ENCODE measurements around the gene PLXNA3. TPM values are rescaled to one million over a fixed set of nuclear protein-coding genes. Genes with fewer than 3 reads are reported as not detected.

Gene PLXNA3
- total RNA-seq, 1 experiment from 2014 or later: 2.3 TPM

- no peak for DNase-seq
- Histone ChIP-seq H3K27me3 (ENCODE audit: control insufficient read depth, insufficient read depth, low read length) (no peaks in the 10 kb centered on the region), H3K4me3 (ENCODE audit: insufficient read depth, low read depth, low read length) (no peak overlapping the region), H3K36me3 (replicated peaks; ENCODE audit: control insufficient read depth, insufficient read depth, low read length) (peaks cover 5% of the 10 kb centered on the region)
Measured at GRCh38 chrX:154441564-154441963, 16.5 kb upstream of the PLXNA3 start.

GRCh38 chrX:154441984-154442707 is 15.9 kb upstream of the PLXNA3 start:
- peaks cover 5% of the 10 kb centered on the region for H3K36me3 ChIP-seq (replicated peaks; ENCODE audit: control insufficient read depth, insufficient read depth, low read length)
- no peaks in the 10 kb centered on the region for H3K27me3 ChIP-seq (ENCODE audit: control insufficient read depth, insufficient read depth, low read length)
- no peak for DNase-seq
- no peak overlapping the region for H3K4me3 ChIP-seq (ENCODE audit: insufficient read depth, low read depth, low read length)

- peaks cover 5% of the 10 kb centered on the region for H3K36me3 ChIP-seq (replicated peaks; ENCODE audit: control insufficient read depth, insufficient read depth, low read length)
- no peak for DNase-seq
Measured at GRCh38 chrX:154443479-154443910, 14.6 kb upstream of the PLXNA3 start.

GRCh38 chrX:154443992-154444754 is 13.9 kb upstream of the PLXNA3 start, which contains the start of gene FAM50A:
Gene FAM50A, plus strand, starts transcription at chrX:154444141. Its CDS starts 95 bp downstream, at chrX:154444236.
- Histone ChIP-seq H3K4me3 (ENCODE audit: insufficient read depth, low read depth, low read length) (peak within 1 kb of the TSS; percentile 53), H3K27me3 (ENCODE audit: control insufficient read depth, insufficient read depth, low read length) (no peaks in the 10 kb centered on the region), H3K36me3 (replicated peaks; ENCODE audit: control insufficient read depth, insufficient read depth, low read length) (peaks cover 2% of the 10 kb centered on the region)
- DNase-seq: peak; percentile 94

More at GRCh38 chrX:154443479-154443910, 14.6 kb upstream of the PLXNA3 start:
- no peaks in the 10 kb centered on the region for H3K27me3 ChIP-seq (ENCODE audit: control insufficient read depth, insufficient read depth, low read length)
- peak overlapping the region; percentile 41 for H3K4me3 ChIP-seq (ENCODE audit: insufficient read depth, low read depth, low read length)

GRCh38 chrX:154444755-154445246 is 13.3 kb upstream of the PLXNA3 start:
- no peak for DNase-seq
- H3K36me3 ChIP-seq (replicated peaks; ENCODE audit: control insufficient read depth, insufficient read depth, low read length): no peaks in the 10 kb centered on the region; the same call in none of the 2 replicates
- H3K27me3 ChIP-seq (ENCODE audit: control insufficient read depth, insufficient read depth, low read length): no peaks in the 10 kb centered on the region
- peak overlapping the region; percentile 53 for H3K4me3 ChIP-seq (ENCODE audit: insufficient read depth, low read depth, low read length)

GRCh38 chrX:154445776-154446175 is 12.3 kb upstream of the PLXNA3 start:
- Histone ChIP-seq H3K4me3 (ENCODE audit: insufficient read depth, low read depth, low read length) (no peak overlapping the region), H3K27me3 (ENCODE audit: control insufficient read depth, insufficient read depth, low read length) (no peaks in the 10 kb centered on the region), H3K36me3 (replicated peaks; ENCODE audit: control insufficient read depth, insufficient read depth, low read length) (peaks cover 2% of the 10 kb centered on the region)
- DNase-seq: no peak

GRCh38 chrX:154446430-154446829 is 11.7 kb upstream of the PLXNA3 start:
- no peak for DNase-seq
- Histone ChIP-seq H3K36me3 (replicated peaks; ENCODE audit: control insufficient read depth, insufficient read depth, low read length) (peaks cover 2% of the 10 kb centered on the region), H3K27me3 (ENCODE audit: control insufficient read depth, insufficient read depth, low read length) (no peaks in the 10 kb centered on the region), H3K4me3 (ENCODE audit: insufficient read depth, low read depth, low read length) (no peak overlapping the region)

- Histone ChIP-seq H3K27me3 (ENCODE audit: control insufficient read depth, insufficient read depth, low read length) (no peaks in the 10 kb centered on the region), H3K4me3 (ENCODE audit: insufficient read depth, low read depth, low read length) (no peak overlapping the region), H3K36me3 (replicated peaks; ENCODE audit: control insufficient read depth, insufficient read depth, low read length) (peaks cover 2% of the 10 kb centered on the region)
- DNase-seq: no peak
Measured at GRCh38 chrX:154448484-154448883, 9.6 kb upstream of the PLXNA3 start.

GRCh38 chrX:154449618-154450017 is 8.5 kb upstream of the PLXNA3 start:
- DNase-seq: no peak
- peaks cover 2% of the 10 kb centered on the region for H3K36me3 ChIP-seq (replicated peaks; ENCODE audit: control insufficient read depth, insufficient read depth, low read length)
- no peaks in the 10 kb centered on the region for H3K27me3 ChIP-seq (ENCODE audit: control insufficient read depth, insufficient read depth, low read length)
- no peak overlapping the region for H3K4me3 ChIP-seq (ENCODE audit: insufficient read depth, low read depth, low read length)

GRCh38 chrX:154450312-154450711 is 7.8 kb upstream of the PLXNA3 start:
- Histone ChIP-seq H3K36me3 (replicated peaks; ENCODE audit: control insufficient read depth, insufficient read depth, low read length) (peaks cover 2% of the 10 kb centered on the region), H3K27me3 (ENCODE audit: control insufficient read depth, insufficient read depth, low read length) (no peaks in the 10 kb centered on the region), H3K4me3 (ENCODE audit: insufficient read depth, low read depth, low read length) (no peak overlapping the region)
- no peak for DNase-seq

GRCh38 chrX:154452823-154453222 is 5.3 kb upstream of the PLXNA3 start:
- Histone ChIP-seq H3K27me3 (ENCODE audit: control insufficient read depth, insufficient read depth, low read length) (no peaks in the 10 kb centered on the region), H3K4me3 (ENCODE audit: insufficient read depth, low read depth, low read length) (no peak overlapping the region), H3K36me3 (replicated peaks; ENCODE audit: control insufficient read depth, insufficient read depth, low read length) (peaks cover 2% of the 10 kb centered on the region)
- no peak for DNase-seq

GRCh38 chrX:154457491-154458115 is 478 bp upstream of the PLXNA3 start:
- Histone ChIP-seq H3K36me3 (replicated peaks; ENCODE audit: control insufficient read depth, insufficient read depth, low read length) (no peaks in the 10 kb centered on the region; the same call in 1 of the 2 replicates), H3K4me3 (ENCODE audit: insufficient read depth, low read depth, low read length) (peak overlapping the region; percentile 28), H3K27me3 (ENCODE audit: control insufficient read depth, insufficient read depth, low read length) (no peaks in the 10 kb centered on the region)
- peak; percentile 96 for DNase-seq

GRCh38 chrX:154458954-154459778 is 1.1 kb downstream of the PLXNA3 start:
- Histone ChIP-seq H3K4me3 (ENCODE audit: insufficient read depth, low read depth, low read length) (peak overlapping the region; percentile 61), H3K36me3 (replicated peaks; ENCODE audit: control insufficient read depth, insufficient read depth, low read length) (no peaks in the 10 kb centered on the region; the same call in 1 of the 2 replicates), H3K27me3 (ENCODE audit: control insufficient read depth, insufficient read depth, low read length) (no peaks in the 10 kb centered on the region)
- no peak for DNase-seq

GRCh38 chrX:154459832-154460231 is 1.8 kb downstream of the PLXNA3 start:
- Histone ChIP-seq H3K36me3 (replicated peaks; ENCODE audit: control insufficient read depth, insufficient read depth, low read length) (no peaks in the 10 kb centered on the region; the same call in 1 of the 2 replicates), H3K4me3 (ENCODE audit: insufficient read depth, low read depth, low read length) (no peak overlapping the region), H3K27me3 (ENCODE audit: control insufficient read depth, insufficient read depth, low read length) (no peaks in the 10 kb centered on the region)
- no peak for DNase-seq

Measured in H7 (cell line).